GM15510 (cell line): ENCODE measurements around the gene CNTNAP2.

ENCODE experiments used
- POLR2A ChIP-seq: IDR thresholded peaks from 3 replicates; pipeline ENCODE4 v1.6.1; 2011; ENCODE audit warnings: borderline replicate concordance; ENCODE audit not compliant: insufficient read length; ENCODE audit errors: extremely low read depth

CNTNAP2 gene

GRCh38 chr7:148159331-148159730, 2042.7 kb downstream of the CNTNAP2 start:
- TF ChIP-seq POLR2A = no peak

GRCh38 chr7:148161776-148162175, 2045.2 kb downstream of the CNTNAP2 start:
- no peak for TF ChIP-seq POLR2A

- no peak for TF ChIP-seq POLR2A
Measured at GRCh38 chr7:148162808-148163207, 2046.2 kb downstream of the CNTNAP2 start.

- no peak for TF ChIP-seq POLR2A
Measured at GRCh38 chr7:148163246-148163645, 2046.6 kb downstream of the CNTNAP2 start.

GRCh38 chr7:148172920-148173319, 2056.3 kb downstream of the CNTNAP2 start:
- TF ChIP-seq POLR2A = no peak

- TF ChIP-seq POLR2A = no peak
Measured at GRCh38 chr7:148173369-148173768, 2056.8 kb downstream of the CNTNAP2 start.

GRCh38 chr7:148174376-148174775, 2057.8 kb downstream of the CNTNAP2 start:
- no peak for TF ChIP-seq POLR2A

- no peak for TF ChIP-seq POLR2A
Measured at GRCh38 chr7:148175512-148175911, 2058.9 kb downstream of the CNTNAP2 start.

GRCh38 chr7:148177972-148178371, 2061.4 kb downstream of the CNTNAP2 start:
- no peak for TF ChIP-seq POLR2A

GRCh38 chr7:148180075-148180474, 2063.5 kb downstream of the CNTNAP2 start:
- no peak for TF ChIP-seq POLR2A

- TF ChIP-seq POLR2A = no peak
Measured at GRCh38 chr7:148182264-148182663, 2065.7 kb downstream of the CNTNAP2 start.

GRCh38 chr7:148185041-148185440, 2068.4 kb downstream of the CNTNAP2 start:
- no peak for TF ChIP-seq POLR2A

- TF ChIP-seq POLR2A = no peak
Measured at GRCh38 chr7:148187471-148187870, 2070.9 kb downstream of the CNTNAP2 start.

GRCh38 chr7:148191391-148192065, 2074.9 kb downstream of the CNTNAP2 start:
- no peak for TF ChIP-seq POLR2A

GRCh38 chr7:148192491-148192890, 2075.9 kb downstream of the CNTNAP2 start:
- TF ChIP-seq POLR2A = no peak

- TF ChIP-seq POLR2A = no peak
Measured at GRCh38 chr7:148201992-148202391, 2085.4 kb downstream of the CNTNAP2 start.
